Breast epithelium (tissue), 4 donors: ENCODE results near the gene LRFN4. TPM values are rescaled to one million over a fixed set of nuclear protein-coding genes. Genes with fewer than 3 reads are reported as not detected.

ENCODE experiments used
- DNase-seq, 2 donors: peaks; one replicate each; pipeline ENCODE4 v3.0.0-alpha.2; 2019; ENCODE audit warnings: low spot score in 2 of 2
- H3K27ac ChIP-seq, 2 donors: fragments of 200-600 bp; sonication (generic) in 1 of 2; one replicate each; pipeline ENCODE4 v1.5.1; 2016 to 2019; ENCODE audit warnings: mild to moderate bottlenecking in 1 of 2
- H3K27me3 ChIP-seq, 2 donors: fragments of 200-600 bp; sonication (generic) in 1 of 2; one replicate each; pipeline versions ENCODE4 v1.5.1 to v1.6.0; 2017 to 2019; ENCODE audit warnings: control low read depth in 1 of 2, mild to moderate bottlenecking in 1 of 2
- H3K36me3 ChIP-seq: fragments of 200-600 bp; one replicate; pipeline ENCODE4 v1.5.1; 2019
- H3K4me1 ChIP-seq, 2 donors: fragments of 200-600 bp; sonication (generic); one replicate each; pipeline ENCODE4 v1.5.1; 2016 to 2019; ENCODE audit warnings: control low read depth in 1 of 2
- H3K4me3 ChIP-seq, 3 donors: fragments of 200-600 bp; sonication (generic); 1 replicate in 2 of 3; 2 replicates in 1 of 3; pipeline ENCODE4 v1.5.1; 2016 to 2019; ENCODE audit warnings: mild to moderate bottlenecking in 3 of 3, moderate library complexity in 2 of 3
- H3K9me3 ChIP-seq, 2 donors: fragments of 200-600 bp; sonication (generic) in 1 of 2; one replicate each; pipeline ENCODE4 v1.5.1; 2016 to 2019; ENCODE audit warnings: control low read depth in 1 of 2
- CTCF ChIP-seq, 3 donors: fragments of 450-650 bp; IDR thresholded peaks; one replicate each; pipeline ENCODE4 v1.5.1; 2016 to 2017; ENCODE audit warnings: antibody characterized with exemption in 3 of 3, mild to moderate bottlenecking in 3 of 3, moderate library complexity in 3 of 3
- POLR2A ChIP-seq: fragments of 450-650 bp; IDR thresholded peaks from one replicate; pipeline ENCODE4 v1.6.1; 2016; ENCODE audit warnings: antibody characterized with exemption, mild to moderate bottlenecking, moderate library complexity
- POLR2AphosphoS5 ChIP-seq, 3 donors: sonication (generic); formaldehyde crosslinking; IDR thresholded peaks; one replicate each; pipeline ENCODE4 v1.6.1; 2017; ENCODE audit warnings: antibody characterized with exemption in 3 of 3
- intact Hi-C: fragments of 100-400 bp; cut with DNase I; formaldehyde crosslinking; loops from one replicate; pipeline ENCODE4 v1.15.1; 2023; ENCODE audit warnings: low total_unique reads
- total RNA-seq, 3 donors: library from RNA; depleted of rRNA; stranded (reverse); fragments of >200 nt; gene quantifications; one replicate each; pipeline ENCODE4 v1.1.0, GENCODE V29; 2016

The LRFN4 gene
- total RNA-seq, 3 donors from 2014 or later, result 5.2 to 14.4 (median 11.7) TPM

- Histone ChIP-seq H3K4me3 (peak overlapping the region in 2 of 3 donors; percentile 30 to 38), H3K27ac (peak overlapping the region; percentile 60 to 72), H3K27me3 (no peaks in the 10 kb centered on the region), H3K4me1 (peaks cover 11 to 39% of the 10 kb centered on the region in 2 donors), H3K9me3 (no peaks in the 10 kb centered on the region), H3K36me3 (no peaks in the 10 kb centered on the region)
- no peak for TF ChIP-seq POLR2AphosphoS5 (IDR thresholded peaks at IDR 0.05)
- no peak for TF ChIP-seq CTCF (IDR thresholded peaks at IDR 0.05)
- TF ChIP-seq POLR2A, result no peak
- DNase-seq, result no peak
- intact Hi-C loops, result no loop called here
These were observed 25.7 kb downstream of the LRFN4 start for GRCh38 chr11:66882561-66883015.

GRCh38 chr11:66883016-66883965, 26.4 kb downstream of the LRFN4 start:
- H3K27ac ChIP-seq, result peak overlapping the region; percentile 60 to 72
- TF ChIP-seq POLR2AphosphoS5 (IDR thresholded peaks at IDR 0.05) (no peak), CTCF (IDR thresholded peaks at IDR 0.05) (peak; percentile 46 to 70 (median 47)), POLR2A (no peak)
- no peaks in the 10 kb centered on the region for H3K9me3 ChIP-seq
- peak overlapping the region in 2 of 3 donors; percentile 30 to 38 for H3K4me3 ChIP-seq
- DNase-seq, result peak; percentile 48 to 67
- no peaks in the 10 kb centered on the region for H3K27me3 ChIP-seq
- H3K4me1 ChIP-seq, result peaks cover 7 to 35% of the 10 kb centered on the region in 2 donors
- no peaks in the 10 kb centered on the region for H3K36me3 ChIP-seq
- intact Hi-C loops, result no loop called here

- Histone ChIP-seq H3K4me3 (no peak overlapping the region), H3K9me3 (no peaks in the 10 kb centered on the region), H3K36me3 (no peaks in the 10 kb centered on the region), H3K4me1 (peaks cover 6 to 31% of the 10 kb centered on the region in 2 donors), H3K27me3 (no peaks in the 10 kb centered on the region), H3K27ac (no peak overlapping the region)
- DNase-seq, result no peak
- TF ChIP-seq POLR2AphosphoS5 (IDR thresholded peaks at IDR 0.05) (no peak), POLR2A (no peak), CTCF (IDR thresholded peaks at IDR 0.05) (no peak)
- intact Hi-C loops, result no loop called here
These were observed 27.6 kb downstream of the LRFN4 start for GRCh38 chr11:66884443-66884842.

- intact Hi-C loops, result no loop called here
- Histone ChIP-seq H3K4me1 (peaks cover 5 to 21% of the 10 kb centered on the region in 2 donors), H3K27me3 (no peaks in the 10 kb centered on the region), H3K36me3 (no peaks in the 10 kb centered on the region), H3K4me3 (no peak overlapping the region), H3K27ac (peak overlapping the region in 1 of 2 donors; percentile 12), H3K9me3 (no peaks in the 10 kb centered on the region)
- TF ChIP-seq POLR2AphosphoS5 (IDR thresholded peaks at IDR 0.05) (no peak), POLR2A (no peak), CTCF (IDR thresholded peaks at IDR 0.05) (no peak)
- DNase-seq, result no peak
These were observed 28.6 kb downstream of the LRFN4 start for GRCh38 chr11:66885469-66885868.

GRCh38 chr11:66885950-66886440, 29.1 kb downstream of the LRFN4 start:
- Histone ChIP-seq H3K4me1 (peaks cover under 1 to 17% of the 10 kb centered on the region in 2 donors), H3K27me3 (no peaks in the 10 kb centered on the region), H3K9me3 (no peaks in the 10 kb centered on the region), H3K36me3 (no peaks in the 10 kb centered on the region), H3K4me3 (no peak overlapping the region), H3K27ac (peak overlapping the region in 1 of 2 donors; percentile 48)
- TF ChIP-seq POLR2A (no peak), POLR2AphosphoS5 (IDR thresholded peaks at IDR 0.05) (no peak), CTCF (IDR thresholded peaks at IDR 0.05) (no peak)
- intact Hi-C loops, result no loop called here
- no peak for DNase-seq
